HG03196 (cell line): ENCODE measurements around the gene SPATS2L.

ENCODE experiments used
- ATAC-seq: cut with Tn5 transposase; IDR thresholded peaks from one replicate; pipeline ENCODE4 v1.9.1; 2021; ENCODE audit not compliant: unreplicated experiment

SPATS2L gene

DNA sequence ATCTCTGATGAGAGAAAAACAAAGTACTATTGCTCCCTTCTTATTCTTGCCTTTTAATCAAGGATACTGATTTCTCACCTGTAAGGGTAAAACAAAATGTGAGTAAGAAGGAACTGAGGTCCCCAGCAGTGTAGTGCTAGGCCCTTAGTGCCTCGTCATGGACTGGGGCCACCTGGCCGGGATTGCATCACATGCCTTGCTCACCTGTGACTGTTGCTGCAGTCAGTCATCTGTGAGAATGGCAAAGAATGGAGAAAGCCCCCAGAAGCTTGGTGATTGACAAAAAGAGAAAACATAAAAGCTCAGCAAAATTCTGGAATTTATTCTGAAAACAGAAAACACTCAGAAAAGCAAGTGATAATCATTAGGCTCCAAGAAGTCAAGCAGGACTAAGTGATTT lies 63.4 kb downstream of the SPATS2L start:
- ATAC-seq, result no peak

DNA sequence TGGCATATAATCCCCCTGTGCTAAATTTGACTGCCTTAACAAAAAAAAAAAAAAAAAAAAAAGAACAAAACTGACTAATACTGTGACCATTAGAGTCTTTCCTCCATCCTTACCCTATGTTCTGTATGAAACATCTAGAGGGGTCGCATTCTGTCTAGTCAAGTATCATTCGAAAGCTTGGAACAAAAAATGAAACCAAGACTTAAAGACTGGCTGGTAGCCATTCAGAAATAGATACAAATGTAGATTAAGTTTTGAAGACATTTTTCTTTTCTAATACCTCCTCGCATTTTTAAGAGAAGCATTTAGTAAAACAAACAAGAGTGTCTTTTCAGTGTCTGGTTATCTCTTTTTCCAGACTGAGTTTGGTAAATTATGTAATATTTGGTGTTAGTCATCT lies 66.7 kb downstream of the SPATS2L start:
- no peak for ATAC-seq

DNA sequence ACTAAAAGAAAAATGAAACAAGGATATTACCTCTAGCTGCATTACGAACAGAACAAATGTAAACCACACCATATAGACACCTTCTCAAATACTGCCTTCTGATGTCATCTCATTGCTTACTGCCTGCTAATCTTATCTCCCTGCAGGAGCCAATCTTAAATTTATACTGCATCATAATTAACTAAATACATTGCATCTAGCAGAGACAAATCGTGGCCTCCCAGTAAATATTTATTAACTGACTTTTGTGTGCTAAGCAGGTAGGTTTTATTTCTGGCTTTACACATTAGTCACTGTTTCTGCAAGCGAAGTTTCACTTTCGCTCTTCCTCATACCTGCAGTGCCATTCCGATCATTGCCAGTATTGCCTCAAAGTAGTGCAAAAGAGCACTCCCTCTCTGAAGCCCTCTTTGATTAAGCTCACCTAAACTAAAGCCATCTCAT lies 67.5 kb downstream of the SPATS2L start:
- peak; percentile 85 for ATAC-seq

DNA sequence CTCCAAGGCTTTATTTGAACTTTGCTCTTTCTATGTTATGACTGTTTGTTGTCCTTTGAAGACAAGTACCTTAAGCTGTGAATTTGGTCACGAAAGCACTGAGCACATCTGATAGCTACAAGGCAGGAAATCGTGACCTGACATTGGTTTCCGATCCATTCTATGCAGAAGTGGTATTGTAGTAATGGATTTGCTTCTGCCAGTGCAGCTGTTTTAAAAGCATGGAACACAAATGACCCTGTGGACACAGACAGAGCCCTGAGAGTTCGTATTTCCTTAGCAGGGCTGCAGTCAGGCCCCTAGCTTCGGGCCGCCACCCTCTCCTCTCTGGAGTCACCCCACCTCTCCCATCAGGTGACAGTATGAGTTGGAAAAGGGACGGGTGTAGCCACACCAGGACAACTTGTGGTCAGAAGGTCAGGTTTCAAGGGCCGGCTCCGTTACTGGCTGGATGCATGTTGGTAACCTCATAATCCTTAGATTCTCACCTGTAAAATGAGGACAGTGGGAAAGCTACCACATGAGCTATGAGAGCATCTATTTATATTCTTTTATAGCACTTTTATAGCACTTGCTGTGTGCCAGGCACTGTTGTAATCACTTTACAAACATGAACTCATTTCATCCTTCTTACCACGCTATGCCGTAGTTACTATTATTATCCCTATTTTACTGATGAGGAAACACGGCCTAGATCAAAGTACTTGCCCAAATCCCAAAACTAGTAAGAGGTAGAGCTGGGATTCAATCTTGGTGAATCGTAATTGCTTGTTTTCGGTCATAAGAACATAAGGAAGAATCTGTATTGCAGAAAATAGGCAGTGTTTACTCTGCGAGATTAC lies 70.2 kb downstream of the SPATS2L start:
- ATAC-seq, result no peak

DNA sequence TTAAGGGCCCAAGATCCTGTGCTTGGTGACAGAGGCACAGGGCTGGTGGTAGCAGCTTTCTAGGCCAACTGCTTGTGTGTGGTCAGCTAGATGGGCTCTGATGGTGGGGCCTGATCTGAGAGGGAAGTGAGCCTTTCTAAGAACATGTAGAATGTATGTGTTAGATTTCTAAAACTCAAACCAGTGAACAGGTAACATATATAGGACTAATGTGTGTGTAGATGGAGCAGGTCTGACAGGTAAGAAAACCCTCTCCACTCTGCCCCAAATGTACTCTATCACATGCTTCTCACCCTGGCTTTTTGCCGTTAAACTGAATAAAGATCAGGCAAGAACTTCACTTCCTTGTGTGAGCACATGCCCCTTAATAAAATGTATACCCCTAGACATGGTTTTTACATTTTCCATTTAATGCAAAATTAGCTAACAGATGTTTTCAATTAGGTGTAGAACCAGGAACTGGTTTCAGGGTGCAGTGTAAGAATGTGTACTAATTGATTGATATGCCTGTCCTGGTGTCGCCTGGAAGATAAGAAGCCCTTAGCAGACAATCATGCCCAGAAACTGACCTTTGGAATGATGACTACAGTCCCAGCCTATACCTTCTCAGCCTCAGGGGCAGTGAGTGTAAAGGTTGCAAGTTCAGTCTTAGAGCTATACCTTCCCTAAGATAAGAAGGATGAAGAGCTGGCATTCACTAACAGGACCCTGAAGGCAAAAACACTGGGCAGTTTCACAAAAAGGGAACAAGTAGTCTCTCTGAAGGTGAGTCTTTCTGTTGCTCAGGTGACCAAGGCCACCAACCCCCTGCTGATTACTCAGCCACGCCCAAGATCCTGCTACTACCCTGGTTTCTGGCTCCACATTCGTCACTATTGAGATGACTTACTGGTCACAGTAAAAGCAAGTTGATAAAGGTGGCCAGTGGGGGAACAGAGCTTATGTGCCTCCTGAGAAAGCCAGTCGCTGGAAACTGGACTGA lies 71.2 kb downstream of the SPATS2L start:
- ATAC-seq, result no peak

- ATAC-seq, result no peak
These were observed 72.3 kb downstream of the SPATS2L start for GRCh38 chr2:200378652-200379290.

GRCh38 chr2:200379481-200380090 lies 73.1 kb downstream of the SPATS2L start:
- no peak for ATAC-seq

DNA sequence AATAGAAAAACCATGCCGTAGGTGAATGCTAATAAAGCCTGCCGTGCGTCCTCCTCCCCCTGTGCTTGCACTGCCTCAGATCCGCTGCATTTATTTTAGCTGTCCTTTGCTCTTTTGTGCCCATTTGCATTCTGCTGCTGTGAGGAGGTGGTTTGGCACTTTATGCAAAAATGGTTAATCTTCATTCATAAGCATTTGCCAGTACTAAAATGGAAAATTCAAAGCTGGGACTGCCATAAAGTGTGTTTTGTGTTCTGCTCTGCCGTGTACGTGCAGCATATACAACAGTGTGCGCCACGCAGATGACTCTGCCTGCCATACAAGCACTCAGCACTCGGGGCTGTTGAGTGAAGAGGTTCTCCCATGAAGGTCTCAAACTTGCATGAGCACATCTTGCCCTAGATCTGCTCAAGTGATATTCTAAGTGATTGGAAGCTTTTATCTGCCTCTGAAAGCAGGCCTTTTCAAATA lies 73.6 kb downstream of the SPATS2L start:
- ATAC-seq, result no peak

DNA sequence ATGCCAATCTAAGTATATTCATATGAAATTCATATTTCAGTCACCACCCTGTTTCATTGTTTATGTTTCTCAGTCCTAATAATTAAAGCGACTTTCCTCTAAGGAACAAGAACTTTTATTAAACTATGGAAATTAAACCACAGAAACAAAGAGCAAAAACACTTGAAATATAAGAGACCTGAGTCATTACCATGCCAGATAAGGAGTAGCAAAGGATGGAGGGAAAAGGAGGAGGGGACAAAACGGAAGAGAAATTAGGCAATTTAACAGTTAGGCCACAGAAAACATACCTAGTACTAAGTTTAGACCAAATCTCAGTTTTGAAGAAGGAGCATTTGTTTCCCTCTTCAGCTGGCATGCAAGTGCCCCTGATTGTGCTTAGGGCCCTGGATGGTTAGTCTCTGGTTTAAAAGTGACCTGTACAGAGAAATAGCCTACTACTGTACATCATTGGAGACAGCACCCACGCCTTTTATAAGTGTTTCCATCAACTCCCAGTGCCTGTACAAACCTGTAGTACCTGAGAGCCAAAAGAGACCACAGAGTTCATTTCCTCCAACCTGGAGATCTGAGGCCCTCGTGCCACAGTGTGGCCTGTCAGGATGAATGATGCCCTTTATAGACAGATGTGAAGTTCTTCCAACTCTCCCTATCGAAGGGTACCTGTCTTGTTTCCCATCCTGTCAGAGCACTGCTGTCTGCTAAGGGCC lies 74.5 kb downstream of the SPATS2L start:
- ATAC-seq, result no peak

DNA sequence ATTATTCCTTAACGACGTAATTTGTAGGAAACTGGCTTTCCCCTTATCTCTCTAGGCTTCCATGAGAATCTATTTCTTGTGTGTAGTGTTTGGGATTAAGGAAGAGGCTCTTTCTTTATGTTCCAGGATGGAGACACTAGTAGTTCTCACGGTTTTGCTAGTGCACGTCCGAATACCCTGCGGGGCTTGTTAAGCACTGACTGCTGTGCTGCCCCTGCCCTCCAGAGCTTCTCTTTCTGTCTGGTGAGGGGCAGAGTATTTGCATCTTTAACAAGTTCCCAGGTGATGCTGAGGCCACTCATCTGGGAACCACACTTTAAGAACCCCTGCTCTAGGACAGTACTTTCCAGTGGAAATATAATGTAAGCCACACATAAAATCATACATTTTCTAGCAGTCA lies 76.4 kb downstream of the SPATS2L start:
- no peak for ATAC-seq

DNA sequence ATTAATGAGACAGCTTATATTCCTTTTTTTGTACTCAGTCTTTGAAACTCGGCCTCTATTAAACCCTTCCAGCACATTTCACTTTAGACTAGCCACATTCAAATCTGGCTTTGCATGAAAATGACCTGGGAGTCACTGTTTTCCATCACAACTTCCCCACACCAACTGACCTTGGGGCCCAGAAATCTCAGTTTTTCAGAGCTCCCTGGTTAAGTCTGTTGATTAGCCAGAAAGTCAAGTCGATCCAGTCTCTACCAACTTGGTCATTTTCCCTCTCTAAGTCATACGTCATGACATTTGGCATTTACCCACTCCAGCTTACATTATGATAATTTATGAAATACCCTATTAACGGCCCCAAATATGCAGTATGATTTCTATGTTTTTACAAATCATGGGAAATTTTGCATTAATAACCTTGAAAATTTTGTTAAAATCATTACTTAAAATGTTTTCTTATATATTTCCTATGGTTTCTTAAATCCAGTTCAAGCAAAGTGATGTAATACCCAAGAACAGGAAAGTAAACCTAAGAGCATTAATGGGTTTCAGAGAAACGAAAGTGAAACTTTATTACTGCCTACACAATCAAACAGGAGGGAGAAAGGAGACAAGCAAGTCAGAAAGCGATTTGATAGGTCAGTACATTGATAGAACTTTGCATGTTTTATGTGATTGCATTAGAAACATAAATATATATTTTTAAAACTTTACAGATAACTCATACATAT lies 77.1 kb downstream of the SPATS2L start:
- peak; percentile 74 for ATAC-seq

- no peak for ATAC-seq
These were observed 78.7 kb downstream of the SPATS2L start for GRCh38 chr2:200385063-200385635.

DNA sequence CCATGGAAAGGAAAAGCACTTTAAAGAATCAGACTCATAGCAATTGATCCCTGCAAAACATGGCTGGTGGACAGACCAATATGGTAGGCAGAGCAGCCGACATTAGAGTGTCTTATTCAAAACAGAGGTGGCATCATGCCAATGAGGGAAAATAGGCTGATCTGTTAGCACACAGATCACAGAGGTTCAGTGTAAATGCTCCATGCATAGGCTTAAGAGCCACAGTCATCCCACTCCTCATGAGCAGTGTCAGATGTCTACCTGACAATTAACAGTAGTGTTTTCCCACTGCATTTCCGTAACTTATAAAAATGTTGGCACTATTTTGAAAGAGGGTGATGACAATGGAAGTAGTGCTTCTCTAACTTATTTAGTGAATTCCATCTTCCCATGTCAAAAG lies 86.7 kb downstream of the SPATS2L start:
- no peak for ATAC-seq

DNA sequence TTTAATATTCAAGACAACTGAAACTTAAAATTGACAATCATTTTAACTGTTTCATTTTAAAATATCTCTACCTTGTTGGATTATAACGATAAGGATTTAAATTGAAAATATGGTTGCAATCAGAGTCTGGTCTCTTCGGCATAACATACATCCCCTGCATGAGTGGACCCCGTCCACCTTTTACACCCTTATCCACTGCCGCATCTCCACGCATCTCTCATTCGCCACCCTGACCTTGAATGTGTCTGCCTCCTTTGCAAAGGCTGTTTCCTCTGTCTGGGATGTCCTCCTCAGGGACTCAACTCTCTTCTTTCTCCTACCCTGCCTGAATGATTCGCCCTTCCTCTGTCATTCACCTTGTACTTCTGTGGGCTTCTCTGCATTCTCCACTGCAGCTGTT lies 87.6 kb downstream of the SPATS2L start:
- ATAC-seq, result no peak

DNA sequence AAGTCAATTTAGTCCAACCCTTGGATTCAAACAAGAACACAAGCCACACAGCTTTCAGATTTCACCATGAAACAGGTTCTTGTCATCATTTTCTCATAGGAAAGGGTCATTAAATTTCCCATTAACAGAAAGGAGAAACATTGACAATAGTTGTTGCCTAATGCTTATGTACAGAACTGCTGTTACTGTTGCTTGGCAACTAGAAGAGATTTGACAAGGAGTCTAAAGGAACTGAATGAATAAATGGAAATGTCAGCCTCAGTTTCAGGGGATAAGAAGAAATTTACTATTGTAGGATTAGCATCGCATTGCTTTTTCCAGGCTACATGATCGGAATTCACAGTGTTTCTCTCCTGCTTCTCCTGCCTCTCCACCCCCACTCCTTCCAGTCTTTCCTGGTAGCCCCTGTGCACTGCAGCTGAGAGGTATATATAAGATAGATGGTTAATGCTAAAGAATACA lies 90.3 kb downstream of the SPATS2L start:
- ATAC-seq, result no peak

- no peak for ATAC-seq
These were observed 91.3 kb downstream of the SPATS2L start for GRCh38 chr2:200397785-200398184.

- no peak for ATAC-seq
These were observed 92.6 kb downstream of the SPATS2L start for GRCh38 chr2:200399046-200399445.

DNA sequence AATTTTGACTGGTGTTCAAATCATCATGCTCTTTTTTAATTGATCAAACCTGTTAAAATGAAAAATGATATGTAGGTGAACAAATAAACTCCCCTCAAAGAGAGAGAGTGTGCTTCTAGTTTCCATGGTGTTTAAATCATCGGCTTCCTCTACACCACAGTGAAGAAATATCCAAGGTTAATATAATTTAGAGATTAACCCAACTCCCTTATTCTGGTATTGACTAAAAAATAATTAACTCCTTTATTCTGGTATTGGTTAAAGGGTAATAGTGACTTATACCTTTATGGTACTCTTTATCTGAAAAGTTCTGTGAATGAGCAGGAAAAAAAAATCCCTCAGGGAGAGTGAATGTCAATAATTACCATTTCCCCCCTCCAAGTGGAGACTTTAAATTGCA lies 93.1 kb downstream of the SPATS2L start:
- ATAC-seq, result no peak

DNA sequence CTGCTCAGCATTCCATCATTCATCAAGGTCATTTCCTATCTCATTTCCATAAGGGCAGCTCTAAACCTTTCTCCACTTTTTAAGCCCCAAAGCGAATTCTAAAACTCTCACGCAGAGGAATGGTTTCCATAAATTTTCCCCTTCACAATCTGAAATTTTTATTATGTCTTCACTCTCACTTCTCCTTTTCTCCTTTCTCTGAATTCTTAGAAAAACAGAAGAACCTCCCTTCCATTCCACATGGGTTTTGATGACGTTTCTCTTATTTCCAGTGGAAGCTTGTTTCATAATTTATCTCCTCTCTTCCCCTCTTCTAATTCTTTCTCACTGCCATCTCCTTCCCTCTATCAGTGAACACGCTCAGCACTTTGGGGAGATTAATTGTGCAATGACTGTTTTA lies 97.3 kb downstream of the SPATS2L start:
- ATAC-seq, result no peak
